Duodenal mucosa (tissue), 2 donors: ENCODE data around the gene FSIP1.

Experiments used
- H3K27ac ChIP-seq: one replicate; pipeline ENCODE4 v1.7.0; 2013; ENCODE audit warnings: low read depth, low read length
- H3K27me3 ChIP-seq, 2 donors: one replicate each; pipeline ENCODE4 v1.7.0; 2013; ENCODE audit warnings: low read length in 2 of 2, control low read depth in 1 of 2; ENCODE audit not compliant: insufficient read depth in 2 of 2, control insufficient read depth in 1 of 2
- H3K36me3 ChIP-seq, 2 donors: one replicate each; pipeline ENCODE4 v1.7.0; 2013; ENCODE audit warnings: low read length in 2 of 2, control low read depth in 1 of 2; ENCODE audit not compliant: insufficient read depth in 2 of 2, control insufficient read depth in 1 of 2
- H3K4me1 ChIP-seq, 2 donors: one replicate each; pipeline ENCODE4 v1.7.0; 2013; ENCODE audit warnings: low read length in 2 of 2, control low read depth in 1 of 2; ENCODE audit not compliant: insufficient read depth in 2 of 2, control insufficient read depth in 1 of 2
- H3K4me3 ChIP-seq, 2 donors: one replicate each; pipeline ENCODE4 v1.7.0; 2013; ENCODE audit warnings: low read length in 2 of 2, low read depth in 1 of 2
- H3K9ac ChIP-seq, 2 donors: one replicate each; pipeline ENCODE4 v1.7.0; 2013; ENCODE audit warnings: low read length in 2 of 2, low read depth in 1 of 2
- H3K9me3 ChIP-seq, 2 donors: one replicate each; pipeline ENCODE4 v1.7.0; 2013; ENCODE audit warnings: low read length in 2 of 2, control low read depth in 1 of 2; ENCODE audit not compliant: control insufficient read depth in 1 of 2

Gene FSIP1

DNA sequence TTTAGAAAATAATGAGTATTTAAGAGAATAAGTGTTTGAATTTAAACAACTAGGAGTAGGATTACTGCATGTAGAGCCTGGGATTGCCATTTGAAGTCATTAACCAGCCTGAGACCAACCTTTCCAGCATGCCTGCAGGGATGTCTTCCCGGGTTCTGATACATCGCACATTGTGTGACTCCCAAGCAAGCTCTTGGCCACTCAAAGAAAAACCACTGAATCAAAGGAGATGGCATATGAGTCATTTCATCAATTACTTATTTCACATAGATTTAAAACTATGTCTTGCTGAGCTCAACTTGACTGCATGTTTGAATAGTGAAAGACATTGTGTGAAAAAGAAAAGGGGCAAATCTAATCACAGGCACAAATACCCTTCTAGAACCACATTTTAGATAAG, 216.8 kb downstream of the FSIP1 start:
- Histone ChIP-seq H3K9me3 (no peaks in the 10 kb centered on the region), H3K27me3 (peaks cover 0 to 2% of the 10 kb centered on the region in 2 donors), H3K27ac (no peak overlapping the region), H3K4me3 (no peak overlapping the region), H3K36me3 (no peaks in the 10 kb centered on the region), H3K9ac (no peak overlapping the region), H3K4me1 (no peaks in the 10 kb centered on the region)

DNA sequence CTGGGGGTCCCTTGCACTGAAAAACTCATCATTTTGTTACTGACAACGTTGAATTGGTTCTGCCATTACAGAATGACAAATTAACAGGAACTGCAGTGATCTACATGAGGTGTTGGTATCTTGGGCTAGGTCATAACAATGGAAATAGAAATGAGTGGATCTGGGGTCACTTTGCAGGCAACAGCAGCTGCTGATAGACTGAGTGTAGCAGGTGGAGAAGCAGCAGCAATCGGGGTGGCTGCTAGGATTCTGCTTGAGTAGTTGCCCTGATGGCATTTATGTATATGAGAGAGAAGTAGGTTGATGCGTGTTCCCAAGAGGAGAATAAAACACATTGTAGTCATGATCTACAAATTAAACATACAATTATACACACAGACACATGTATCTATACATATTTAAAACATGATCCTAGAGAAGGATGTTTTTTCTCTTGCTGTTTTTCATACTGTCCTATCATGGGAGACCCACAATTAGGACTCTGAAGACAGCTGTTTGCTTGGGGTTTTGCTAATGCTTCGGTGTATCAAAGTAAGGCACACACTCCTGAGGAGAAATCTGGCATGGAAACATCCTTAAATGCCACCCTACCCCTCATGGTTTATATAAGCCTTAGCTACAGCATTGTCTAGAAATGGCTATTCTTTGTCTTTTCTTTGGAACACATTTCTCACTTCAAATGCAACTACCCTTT, 217.5 kb downstream of the FSIP1 start:
- no peaks in the 10 kb centered on the region for H3K4me1 ChIP-seq
- no peaks in the 10 kb centered on the region for H3K36me3 ChIP-seq
- H3K9ac ChIP-seq = no peak overlapping the region
- no peak overlapping the region for H3K4me3 ChIP-seq
- H3K27me3 ChIP-seq = peaks cover 0 to 2% of the 10 kb centered on the region in 2 donors
- no peak overlapping the region for H3K27ac ChIP-seq
- H3K9me3 ChIP-seq = no peaks in the 10 kb centered on the region

DNA sequence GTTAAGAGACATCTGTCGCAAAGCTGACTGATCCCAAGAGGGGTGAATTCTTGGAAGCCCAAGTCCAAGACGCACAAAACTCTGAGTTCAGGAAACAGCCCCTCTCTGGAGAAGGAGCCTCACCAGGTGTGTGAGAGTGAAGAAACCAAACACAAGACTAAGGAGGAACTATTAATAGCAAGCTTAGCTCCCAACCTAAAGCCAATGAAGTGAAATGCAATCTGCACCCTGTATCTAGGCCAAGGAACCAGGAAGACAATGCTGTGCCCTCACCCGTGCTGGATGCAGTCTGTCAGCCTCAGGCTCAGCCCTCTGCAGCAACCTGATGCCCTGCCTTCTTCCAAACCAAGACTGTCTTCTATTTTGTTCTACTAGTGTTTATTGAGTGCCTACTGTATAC, 224.2 kb downstream of the FSIP1 start:
- H3K9me3 ChIP-seq = no peaks in the 10 kb centered on the region
- H3K27ac ChIP-seq = no peak overlapping the region

DNA sequence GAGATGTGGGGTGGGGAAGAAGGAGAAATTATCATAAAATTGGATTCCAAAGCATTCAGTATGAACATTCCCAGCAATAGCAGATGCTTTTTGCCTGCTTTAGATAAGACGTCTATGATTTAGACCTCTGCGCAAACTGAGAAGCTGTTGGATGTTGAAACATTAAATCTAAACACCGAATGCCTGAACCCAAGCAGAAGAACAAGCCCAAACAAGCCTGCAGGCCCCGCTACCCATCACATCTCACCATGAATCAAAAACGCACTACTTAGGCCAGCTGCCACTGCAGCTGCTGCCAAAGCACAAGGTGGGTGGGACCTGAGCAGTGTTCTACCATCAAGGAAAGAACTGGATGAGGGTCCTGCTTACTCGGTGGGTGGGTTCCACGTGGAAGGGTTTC, 226.2 kb downstream of the FSIP1 start:
- H3K4me3 ChIP-seq = no peak overlapping the region
- H3K9ac ChIP-seq = no peak overlapping the region
- H3K9me3 ChIP-seq = no peaks in the 10 kb centered on the region
- H3K4me1 ChIP-seq = peaks cover 0 to 4% of the 10 kb centered on the region in 2 donors
- H3K27ac ChIP-seq = no peak overlapping the region
- no peaks in the 10 kb centered on the region for H3K36me3 ChIP-seq
- H3K27me3 ChIP-seq = no peaks in the 10 kb centered on the region

More for the DNA sequence above, 224.2 kb downstream of the FSIP1 start:
- Histone ChIP-seq H3K27me3 (no peaks in the 10 kb centered on the region), H3K9ac (no peak overlapping the region), H3K4me1 (peaks cover 0 to 4% of the 10 kb centered on the region in 2 donors), H3K36me3 (no peaks in the 10 kb centered on the region), H3K4me3 (no peak overlapping the region)

DNA sequence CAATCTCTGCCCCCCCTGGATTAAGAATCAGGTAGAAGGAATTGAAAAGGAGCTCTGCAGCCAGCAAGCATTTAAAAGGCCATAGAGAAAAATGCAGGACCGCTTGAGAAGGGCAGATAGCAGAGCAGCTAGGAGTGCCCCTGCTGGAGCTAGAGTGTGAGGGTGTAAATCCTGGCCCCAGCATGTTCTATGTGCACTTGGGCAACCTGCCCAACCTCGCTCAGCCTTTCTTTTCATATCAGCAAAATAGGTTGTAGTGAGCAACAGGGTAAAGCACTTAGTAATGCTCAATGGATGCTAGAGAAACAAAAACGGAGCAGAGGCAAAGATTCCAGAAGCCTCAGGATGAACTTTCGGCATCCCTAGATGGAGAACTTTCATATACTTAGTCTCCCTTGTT, 226.8 kb downstream of the FSIP1 start:
- H3K27ac ChIP-seq = no peak overlapping the region
- no peaks in the 10 kb centered on the region for H3K9me3 ChIP-seq
- H3K4me3 ChIP-seq = no peak overlapping the region
- H3K36me3 ChIP-seq = no peaks in the 10 kb centered on the region
- H3K9ac ChIP-seq = no peak overlapping the region
- H3K27me3 ChIP-seq = no peaks in the 10 kb centered on the region
- peaks cover 0 to 4% of the 10 kb centered on the region in 2 donors for H3K4me1 ChIP-seq

DNA sequence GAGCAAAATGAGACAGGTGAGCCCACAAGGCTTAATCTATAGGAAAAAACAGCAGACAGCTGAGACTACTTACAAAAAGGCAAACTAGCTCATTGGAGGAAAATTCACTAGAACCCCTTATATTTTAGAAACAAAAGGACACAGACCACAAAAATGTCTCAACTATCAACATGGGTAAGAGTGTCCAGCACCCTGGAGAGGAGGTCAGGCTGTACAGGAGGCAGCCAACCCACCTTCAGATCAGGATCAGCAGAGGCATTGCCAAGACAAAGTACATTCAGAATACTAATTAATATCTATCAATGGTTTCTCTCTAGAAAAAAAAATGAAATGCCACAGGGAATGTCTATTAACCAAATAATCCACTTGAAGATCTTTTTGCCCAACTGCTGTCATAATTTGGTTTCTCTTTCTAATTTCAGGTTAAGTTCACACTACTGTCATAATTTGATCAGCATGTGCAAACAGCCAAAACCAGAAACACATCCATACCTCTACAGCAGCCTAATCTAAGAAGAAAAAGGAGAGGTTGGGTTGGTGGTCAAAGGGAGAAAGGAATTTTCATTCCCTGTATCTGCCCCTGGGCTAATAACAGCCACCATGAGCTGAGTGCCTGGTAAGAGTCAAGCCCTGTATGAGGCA, 227.8 kb downstream of the FSIP1 start:
- Histone ChIP-seq H3K27me3 (no peaks in the 10 kb centered on the region), H3K36me3 (no peaks in the 10 kb centered on the region), H3K4me3 (no peak overlapping the region), H3K9ac (no peak overlapping the region), H3K4me1 (peaks cover 0 to 4% of the 10 kb centered on the region in 2 donors), H3K9me3 (no peaks in the 10 kb centered on the region), H3K27ac (no peak overlapping the region)

DNA sequence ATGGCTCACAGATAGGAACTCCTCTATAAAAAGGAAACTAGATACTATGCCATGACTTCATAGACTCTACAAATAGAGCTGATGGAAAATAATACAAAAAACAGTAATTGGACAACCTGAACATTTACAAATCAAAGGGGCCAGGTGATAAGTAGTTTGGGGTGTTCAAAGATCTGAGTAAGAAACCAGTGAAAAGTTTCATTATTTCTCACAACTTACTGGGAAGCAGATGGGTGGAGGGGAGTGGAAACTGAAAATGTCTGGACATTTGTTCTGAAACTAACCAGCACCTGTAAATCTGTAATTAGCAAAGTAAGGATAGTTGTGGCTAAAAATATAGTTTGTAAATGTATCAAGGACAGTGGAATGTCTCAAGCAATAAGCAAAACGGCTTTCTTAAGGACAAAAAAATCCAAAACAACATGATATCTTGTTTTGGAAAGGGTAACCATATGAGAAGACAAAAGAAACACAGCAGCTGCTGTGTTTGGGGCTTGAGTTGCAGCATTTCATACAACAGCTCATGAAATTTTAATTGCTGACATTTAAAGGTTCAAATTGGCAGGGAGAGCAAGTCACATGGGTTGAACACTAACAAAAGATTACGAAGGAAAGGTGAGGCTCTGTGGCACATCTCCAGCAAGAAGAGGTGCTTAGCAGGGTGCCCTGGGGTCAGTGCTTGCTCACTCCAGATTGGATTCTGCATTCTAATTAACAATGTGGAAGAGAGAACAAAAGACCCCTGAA, 228.5 kb downstream of the FSIP1 start:
- Histone ChIP-seq H3K4me3 (no peak overlapping the region), H3K9ac (no peak overlapping the region), H3K27me3 (no peaks in the 10 kb centered on the region), H3K9me3 (no peaks in the 10 kb centered on the region), H3K27ac (no peak overlapping the region), H3K36me3 (no peaks in the 10 kb centered on the region), H3K4me1 (peaks cover 0 to 4% of the 10 kb centered on the region in 2 donors)

DNA sequence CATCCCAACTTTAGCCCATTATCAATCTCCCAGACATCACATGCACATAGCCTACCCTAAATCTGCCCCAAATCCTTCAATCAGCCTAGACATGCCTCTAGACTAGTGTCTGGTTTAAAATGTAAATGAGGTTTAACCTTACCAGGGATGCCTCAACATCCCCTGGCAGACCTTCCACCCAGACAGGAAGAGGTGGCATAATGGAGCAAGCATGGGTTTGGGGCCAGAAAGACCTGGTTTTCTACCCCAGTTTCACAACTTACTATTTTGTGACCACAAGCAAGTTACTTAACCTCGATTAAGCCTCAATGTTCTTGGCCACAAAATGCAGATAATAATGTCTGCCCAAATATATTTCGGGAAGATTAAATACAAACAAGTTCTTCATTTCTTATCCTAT, 230.1 kb downstream of the FSIP1 start:
- peaks cover 0 to 4% of the 10 kb centered on the region in 2 donors for H3K4me1 ChIP-seq
- no peak overlapping the region for H3K27ac ChIP-seq
- no peaks in the 10 kb centered on the region for H3K36me3 ChIP-seq
- H3K4me3 ChIP-seq = no peak overlapping the region
- H3K27me3 ChIP-seq = no peaks in the 10 kb centered on the region
- H3K9me3 ChIP-seq = no peaks in the 10 kb centered on the region
- H3K9ac ChIP-seq = no peak overlapping the region

DNA sequence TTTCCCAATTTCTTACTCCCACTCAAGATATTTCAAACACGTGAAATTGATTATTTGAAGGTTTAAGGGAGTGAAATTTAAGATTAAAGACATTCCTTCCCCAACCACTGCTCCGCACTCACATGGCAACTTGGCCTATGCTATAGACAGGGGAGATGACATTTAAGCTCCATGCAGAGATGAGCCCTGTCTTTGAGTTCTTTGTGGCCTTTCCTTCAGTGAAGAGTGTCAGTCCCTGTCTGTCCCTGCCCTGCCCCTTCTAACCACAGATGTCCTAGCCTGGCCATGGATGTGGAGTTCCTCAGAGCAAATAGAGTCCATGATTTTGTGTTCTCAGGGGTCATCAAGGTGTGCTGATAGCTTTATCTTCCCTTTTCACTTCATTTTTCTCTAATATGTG, 231.2 kb downstream of the FSIP1 start:
- Histone ChIP-seq H3K9ac (no peak overlapping the region), H3K27ac (no peak overlapping the region), H3K4me3 (no peak overlapping the region), H3K4me1 (peaks cover 0 to 4% of the 10 kb centered on the region in 2 donors), H3K9me3 (no peaks in the 10 kb centered on the region), H3K27me3 (no peaks in the 10 kb centered on the region), H3K36me3 (no peaks in the 10 kb centered on the region)
